HepG2 (cell line): ENCODE measurements around the gene SIVA1. TPM values are rescaled to one million over a fixed set of nuclear protein-coding genes. Genes with fewer than 3 reads are reported as not detected.
A peak's percentile ranks its signal among the peaks of the same experiment; 100 is the strongest.
"Not testable (repeated sequence)": the region's sequence is repeated elsewhere in the genome, so short reads cannot be mapped to it uniquely, and the experiment has no call there.

ENCODE experiments used
- ATAC-seq: fragments of 200-7000 bp; cut with Tn5 transposase; 3 replicates; pipeline ENCODE4 v1.9.1; 2020; ENCODE audit warnings: mild to moderate bottlenecking, moderate library complexity
- BruUV-seq: library from RNA; stranded (reverse); fragments of 400-500 nt; replicated peaks from 2 replicates; lab custom pipeline; 2021; lab: Mats Ljungman, UMichigan
- CTCF ChIA-PET: fragments of 300-600 bp; formaldehyde crosslinking; extraction: SDS; loops from one replicate; lab custom pipeline; 2021; ENCODE audit warnings: low total read pairs, inconsistent platforms, low intra/inter-chr PET ratio; lab: Yijun Ruan, JAX
- POLR2A ChIA-PET: fragments of 350-600 bp; sonication (Branson Sonifier 250); formaldehyde crosslinking; loops from one replicate; lab custom pipeline; 2020; ENCODE audit warnings: antibody characterized with exemption, inconsistent platforms; lab: Yijun Ruan, JAX
- DNase-seq: peaks from one replicate; pipeline ENCODE4 v3.0.0-alpha.2; 2015; ENCODE audit warnings: low spot score
- FAIRE-seq: peaks from 3 replicates; lab custom pipeline; 2011; peaks lifted over from hg19 to GRCh38; lab: Jason Lieb, UNC
- H2AFZ ChIP-seq: one replicate; pipeline ENCODE4 v1.6.1; 2011; ENCODE audit warnings: low read length, inconsistent platforms
- H3K27ac ChIP-seq: fragments of 300-600 bp; 3 replicates; pipeline ENCODE4 v1.8.0; 2011; ENCODE audit warnings: mixed run types, mild to moderate bottlenecking, mixed read lengths, low read length, inconsistent platforms; ENCODE audit not compliant: insufficient read depth; ENCODE audit errors: extremely low read length
- H3K27me3 ChIP-seq, 2 experiments: fragments of 200-600 bp in 1 of 2; 2 replicates in 1 of 2; 3 replicates in 1 of 2; pipeline versions ENCODE4 v1.6.0 to v1.8.0; 2011; ENCODE audit warnings: low read length in 2 of 2, mild to moderate bottlenecking in 2 of 2, moderate library complexity in 2 of 2, inconsistent platforms in 1 of 2; ENCODE audit not compliant: insufficient read depth in 2 of 2, control insufficient read depth in 1 of 2
- H3K36me3 ChIP-seq, 2 experiments: fragments of 200-600 bp in 1 of 2; replicated peaks in 1 of 2; 2 replicates in 1 of 2; 3 replicates in 1 of 2; pipeline versions ENCODE4 v1.5.1 to v1.8.0; 2011; ENCODE audit warnings: low read length in 2 of 2, inconsistent platforms in 1 of 2; ENCODE audit not compliant: insufficient read depth in 2 of 2, control insufficient read depth in 1 of 2
- H3K4me1 ChIP-seq: 2 replicates; pipeline ENCODE4 v1.5.1; 2012; ENCODE audit warnings: low read length, inconsistent platforms; ENCODE audit not compliant: insufficient read depth
- H3K4me2 ChIP-seq: 2 replicates; pipeline ENCODE4 v1.6.0; 2011; ENCODE audit warnings: low read depth, low read length, inconsistent platforms
- H3K4me3 ChIP-seq, 3 experiments: fragments of 200-600 bp in 1 of 3; sonication (generic), shearing (Covaris generic) in 1 of 3; replicated peaks in 1 of 3; 2 replicates each; pipeline ENCODE4 v1.5.1; 2011 to 2016; ENCODE audit warnings: low read length in 3 of 3, inconsistent platforms in 2 of 3, low read depth in 2 of 3, mild to moderate bottlenecking in 2 of 3, control low read depth in 1 of 3, mixed read lengths in 1 of 3; ENCODE audit not compliant: insufficient read depth in 1 of 3
- H3K79me2 ChIP-seq: one replicate; pipeline ENCODE4 v1.6.1; 2011; ENCODE audit warnings: low read length, inconsistent platforms; ENCODE audit not compliant: insufficient read depth
- H3K9ac ChIP-seq: 2 replicates; pipeline ENCODE4 v1.6.0; 2011; ENCODE audit warnings: mild to moderate bottlenecking, low read depth, low read length, inconsistent platforms; ENCODE audit not compliant: insufficient read depth
- H3K9me3 ChIP-seq: 2 replicates; pipeline ENCODE4 v1.5.1; 2012; ENCODE audit warnings: mild to moderate bottlenecking, low read length
- H4K20me1 ChIP-seq: 2 replicates; pipeline ENCODE4 v1.6.0; 2011; ENCODE audit warnings: inconsistent platforms, mild to moderate bottlenecking, low read length, moderate library complexity; ENCODE audit not compliant: insufficient read depth
- AKAP8 ChIP-seq: sonication (generic); formaldehyde crosslinking; IDR thresholded peaks from 2 replicates; pipeline ENCODE4 v1.5.1; 2020; ENCODE audit warnings: mild to moderate bottlenecking, missing genetic modification reagents
- ONECUT2 ChIP-seq: sonication (generic); formaldehyde crosslinking; IDR thresholded peaks from 2 replicates; pipeline ENCODE4 v1.4.0; 2020; ENCODE audit warnings: missing genetic modification reagents
- RBFOX2 ChIP-seq: fragments of 200-400 bp; formaldehyde crosslinking; IDR thresholded peaks from 2 replicates; pipeline ENCODE4 v1.6.1; 2017; ENCODE audit warnings: low read depth, mild to moderate bottlenecking, low read length
- WGBS: methylation state at CpG from one replicate; pipeline ENCODE4 v1.1.6; 2017; ENCODE audit warnings: low lambda C conversion rate; 5-methylcytosine and 5-hydroxymethylcytosine counted together
- in situ Hi-C: cut with HindIII; loops from 2 replicates; pipeline ENCODE4 v1.10.0; 2017; ENCODE audit warnings: low pct_unique_long_range_greater_than_20kb; ENCODE audit not compliant: extremely low pct_ligation_motif_present
- intact Hi-C: fragments of 100-400 bp; cut with micrococcal nuclease; formaldehyde crosslinking; loops from one replicate; pipeline ENCODE4 v1.10.0; 2022; ENCODE audit not compliant: unreplicated experiment
- polyA plus RNA-seq, 8 experiments: library from polyadenylated mRNA; depleted of rRNA in 3 of 8; stranded (reverse) in 7 of 8; unstranded in 1 of 8; fragments of >200 nt; fragmentation: Illumina TruSeq in 4 of 8; extraction: Trizol in 4 of 8; gene quantifications; 2 replicates each; pipeline versions ENCODE4 v1.2.1 to v1.2.3, GENCODE V29; 2011 to 2016; ENCODE audit warnings: low read depth in 4 of 8, missing spikeins in 1 of 8, mixed read lengths in 1 of 8; ENCODE audit not compliant: insufficient read depth in 1 of 8
- total RNA-seq, 5 experiments: library from RNA; depleted of rRNA; stranded (reverse); fragments of >200 nt; fragmentation: Illumina TruSeq; extraction: Trizol; gene quantifications; 2 replicates each; pipeline ENCODE4 v1.2.3, GENCODE V29; 2016; ENCODE audit warnings: low read depth in 1 of 5

The SIVA1 gene
- total and polyA plus RNA-seq, 2 of the 13 experiments (the other 11 are each of a cell fraction or from before 2014, with no cell fraction given): 123 to 186 TPM

DNA sequence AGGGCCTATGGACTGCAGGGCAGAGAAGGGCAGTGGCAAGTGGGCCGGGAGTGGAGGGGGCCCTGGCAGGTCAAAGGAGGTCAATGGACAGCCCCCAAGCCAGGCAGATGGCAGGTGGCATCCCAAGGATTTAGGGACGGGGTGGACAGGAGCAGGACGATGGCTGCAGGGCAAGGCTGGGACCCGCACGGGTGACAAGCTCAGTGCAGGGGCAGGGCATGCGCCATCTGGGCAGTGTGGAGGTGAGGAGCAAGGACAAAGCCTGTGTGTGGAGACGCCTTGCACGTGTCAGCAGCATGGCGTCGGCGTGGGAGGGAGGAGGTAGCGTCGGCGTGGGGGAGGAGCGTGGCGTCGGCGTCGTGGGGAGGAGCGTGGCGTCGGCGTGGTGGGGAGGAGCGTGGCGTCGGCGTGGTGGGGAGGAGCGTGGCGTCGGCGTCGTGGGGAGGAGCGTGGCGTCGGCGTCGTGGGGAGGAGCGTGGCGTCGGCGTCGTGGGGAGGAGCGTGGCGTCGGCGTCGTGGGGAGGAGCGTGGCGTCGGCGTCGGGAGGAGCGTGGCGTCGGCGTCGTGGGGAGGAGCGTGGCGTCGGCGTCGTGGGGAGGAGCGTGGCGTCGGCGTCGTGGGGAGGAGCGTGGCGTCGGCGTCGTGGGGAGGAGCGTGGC is 23.6 kb upstream of the SIVA1 start:
- POLR2A ChIA-PET: interaction anchor here (7.7 kb wide), 1 partner anchor 22 kb away, joined by 68 read pairs; the partner anchor contains the start of gene SIVA1
- H3K79me2 ChIP-seq, BruUV-seq, H3K27ac ChIP-seq, DNase-seq, H3K9me3 ChIP-seq, CTCF ChIA-PET, H3K36me3 ChIP-seq, H3K4me2 ChIP-seq, H4K20me1 ChIP-seq, H3K27me3 ChIP-seq, ATAC-seq, H2AFZ ChIP-seq, H3K9ac ChIP-seq, intact Hi-C loops, H3K4me3 ChIP-seq, FAIRE-seq, in situ Hi-C loops: not testable (repeated sequence)
- WGBS: 95% methylated on average over 64 of the region's 73 CpGs
- TF ChIP-seq AKAP8: peak; percentile 16; the same call in 1 of the 2 replicates
- H3K4me1 ChIP-seq: peaks cover 72% of the 10 kb centered on the region

DNA sequence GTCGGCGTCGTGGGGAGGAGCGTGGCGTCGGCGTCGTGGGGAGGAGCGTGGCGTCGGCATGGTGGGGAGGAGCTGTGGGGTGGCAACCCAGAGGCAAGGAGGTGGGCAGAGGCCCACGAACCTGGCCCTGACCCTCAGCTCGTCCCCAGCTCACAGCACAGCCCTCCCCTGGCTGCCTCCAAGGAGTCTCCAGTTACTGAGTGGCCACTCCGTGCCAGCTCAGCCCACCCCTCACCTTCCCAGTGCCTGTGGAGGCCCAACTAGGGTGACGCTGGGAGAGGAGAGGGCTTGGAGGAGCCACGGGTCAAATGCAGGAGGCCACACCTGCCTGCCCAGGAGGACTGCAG is 23.1 kb upstream of the SIVA1 start:
- Histone ChIP-seq H3K4me2 (no peak overlapping the region), H3K79me2 (no peaks in the 10 kb centered on the region), H4K20me1 (no peaks in the 10 kb centered on the region), H3K4me3 (no peak overlapping the region), H2AFZ (no peak overlapping the region), H3K27me3 (peaks cover 0 to 1% of the 10 kb centered on the region in 2 experiments; a peak in 1 of 5 replicates), H3K9ac (no peak overlapping the region), H3K27ac (no peak overlapping the region), H3K36me3 (no peaks in the 10 kb centered on the region)
- no TSS peak for BruUV-seq
- no peak for FAIRE-seq
- DNase-seq: no peak
- intact Hi-C loops: no loop called here
- no peak for ATAC-seq
- TF ChIP-seq RBFOX2 (0 out of 2 replicates have a peak, but pooled peaks have one; percentile 26), ONECUT2 (CRISPR knock-in tag) (no peak)
- TF ChIP-seq, all 625 proteins: peak for 1
- Histone ChIP-seq H3K4me1 (peaks cover 76% of the 10 kb centered on the region), H3K9me3 (no peaks in the 10 kb centered on the region)
- in situ Hi-C loops: no loop called here
- POLR2A ChIA-PET: interaction anchor here (7.7 kb wide), 1 partner anchor 21 kb away, joined by 68 read pairs; the partner anchor contains the start of gene SIVA1
- CTCF ChIA-PET: no interaction called here
- WGBS: 90% methylated on average over 16 of the region's 16 CpGs
